DOHH2 (cell line): ENCODE results near the gene TBCD.

Source experiments
- H3F3A ChIP-seq: fragments of 200-600 bp; sonication (generic), shearing (Covaris generic); 2 replicates; pipeline ENCODE4 v1.6.0; 2016; ENCODE audit warnings: antibody characterized with exemption, mild to moderate bottlenecking; ENCODE audit not compliant: control insufficient read depth, insufficient read depth
- H3K27ac ChIP-seq: fragments of 200-600 bp; sonication (generic); 2 replicates; pipeline ENCODE4 v1.5.1; 2014; ENCODE audit warnings: low read depth, mild to moderate bottlenecking, low read length, moderate library complexity
- H3K27me3 ChIP-seq: fragments of 200-600 bp; sonication (generic); 2 replicates; pipeline ENCODE4 v1.6.1; 2014; ENCODE audit warnings: mild to moderate bottlenecking, low read length, mixed read lengths; ENCODE audit not compliant: control insufficient read depth
- H3K36me3 ChIP-seq: fragments of 200-600 bp; sonication (generic); 2 replicates; pipeline ENCODE4 v1.6.1; 2014; ENCODE audit warnings: mild to moderate bottlenecking, low read length, moderate library complexity, mixed read lengths; ENCODE audit not compliant: control insufficient read depth
- H3K4me1 ChIP-seq: fragments of 200-600 bp; sonication (generic); 2 replicates; pipeline ENCODE4 v1.6.1; 2014; ENCODE audit warnings: mild to moderate bottlenecking, low read length, mixed read lengths; ENCODE audit not compliant: control insufficient read depth
- H3K4me2 ChIP-seq: fragments of 200-600 bp; sonication (generic); 2 replicates; pipeline ENCODE4 v1.6.0; 2014; ENCODE audit warnings: mild to moderate bottlenecking, low read length, moderate library complexity
- H3K4me3 ChIP-seq: fragments of 200-600 bp; sonication (generic); 2 replicates; pipeline ENCODE4 v1.5.1; 2014; ENCODE audit warnings: mild to moderate bottlenecking, low read length, mixed read lengths
- H3K79me2 ChIP-seq: fragments of 200-600 bp; sonication (generic); 2 replicates; pipeline ENCODE4 v1.6.1; 2014; ENCODE audit warnings: mild to moderate bottlenecking, low read length, mixed read lengths; ENCODE audit not compliant: control insufficient read depth
- H3K9me2 ChIP-seq: fragments of 200-600 bp; sonication (generic); replicated peaks from 2 replicates; pipeline ENCODE4 v1.6.1; 2014; ENCODE audit warnings: mild to moderate bottlenecking, low read length, mixed read lengths; ENCODE audit not compliant: control insufficient read depth
- H3K9me3 ChIP-seq: fragments of 200-600 bp; sonication (generic); 2 replicates; pipeline ENCODE4 v1.6.1; 2014; ENCODE audit warnings: antibody characterized with exemption, low read length, mixed read lengths; ENCODE audit not compliant: control insufficient read depth, insufficient read depth
- H4K20me1 ChIP-seq: fragments of 200-600 bp; sonication (generic); 2 replicates; pipeline ENCODE4 v1.6.0; 2014; ENCODE audit warnings: low read depth, mild to moderate bottlenecking, antibody characterized with exemption, low read length, moderate library complexity; ENCODE audit not compliant: control insufficient read depth, insufficient read depth
- CTCF ChIP-seq: fragments of 200-600 bp; sonication (generic); IDR thresholded peaks from one replicate; pipeline ENCODE4 v1.5.1; 2014; ENCODE audit warnings: antibody characterized with exemption, mild to moderate bottlenecking, low read depth, low read length; ENCODE audit not compliant: poor library complexity, severe bottlenecking
- EZH2phosphoT487 ChIP-seq: fragments of 200-600 bp; sonication (generic); IDR thresholded peaks from 2 replicates; pipeline ENCODE4 v1.6.1; 2017; ENCODE audit warnings: borderline replicate concordance, mild to moderate bottlenecking, antibody characterized with exemption, low read length, moderate library complexity, mixed read lengths

The TBCD gene

GRCh38 chr17:82865274-82865673 is 113.4 kb downstream of the TBCD start:
- TF ChIP-seq EZH2phosphoT487 (no peak), CTCF (no peak)
- H3K4me2 ChIP-seq: peak overlapping the region; percentile 57
- H3K79me2 ChIP-seq: peaks cover 52% of the 10 kb centered on the region
- H3F3A ChIP-seq: 0 out of 2 replicates have a peak, but pooled peaks cover 7% of the 10 kb centered on the region
- peaks cover 82% of the 10 kb centered on the region for H3K4me1 ChIP-seq
- no peaks in the 10 kb centered on the region for H3K27me3 ChIP-seq
- H3K27ac ChIP-seq: no peak overlapping the region
- H3K36me3 ChIP-seq: peaks cover 12% of the 10 kb centered on the region
- no peaks in the 10 kb centered on the region for H3K9me3 ChIP-seq
- no peaks in the 10 kb centered on the region for H3K9me2 ChIP-seq
- H4K20me1 ChIP-seq: peaks cover 19% of the 10 kb centered on the region
- H3K4me3 ChIP-seq: peak overlapping the region; percentile 48

DNA sequence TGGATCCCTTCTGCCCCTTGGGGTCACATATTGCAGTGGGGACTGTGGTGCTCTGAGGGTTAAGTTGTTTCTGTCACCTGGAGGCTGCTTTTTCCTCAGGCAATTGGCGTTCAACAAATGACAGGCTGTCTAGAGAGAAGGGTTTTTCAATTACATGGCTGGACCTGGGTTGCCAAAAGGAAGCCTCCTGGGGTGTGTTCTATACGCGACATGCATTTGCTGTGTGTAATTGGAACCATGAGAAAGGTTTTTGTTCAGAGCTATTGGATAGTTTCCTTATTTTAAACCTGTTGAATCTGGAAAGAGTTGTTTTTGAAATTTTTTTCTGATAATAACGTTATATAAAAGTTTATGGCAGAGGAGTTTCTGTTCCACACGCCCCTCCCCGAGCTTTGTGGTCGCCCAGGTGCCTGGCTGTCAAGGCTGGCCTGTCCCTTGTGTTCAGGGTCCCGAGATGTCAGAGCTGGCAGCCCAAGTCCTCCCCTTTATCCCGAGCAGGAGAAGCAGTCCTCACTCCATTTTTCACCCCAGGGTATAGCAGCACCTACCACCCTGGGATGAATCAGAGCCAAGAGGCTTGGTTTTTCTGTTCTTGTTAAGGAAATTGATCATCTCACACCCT is 114.0 kb downstream of the TBCD start:
- Histone ChIP-seq H3K79me2 (peaks cover 47% of the 10 kb centered on the region), H3K4me1 (peaks cover 82% of the 10 kb centered on the region), H3K27ac (no peak overlapping the region), H3K4me2 (peak overlapping the region; percentile 57), H3K9me3 (no peaks in the 10 kb centered on the region), H4K20me1 (peaks cover 19% of the 10 kb centered on the region), H3K36me3 (peaks cover 18% of the 10 kb centered on the region), H3F3A (peaks cover 13% of the 10 kb centered on the region), H3K27me3 (no peaks in the 10 kb centered on the region), H3K4me3 (peak overlapping the region; percentile 48; the same call in 1 of the 2 replicates), H3K9me2 (no peaks in the 10 kb centered on the region)
- TF ChIP-seq EZH2phosphoT487: no peak
- no peak for TF ChIP-seq CTCF

- Histone ChIP-seq H3K27me3 (no peaks in the 10 kb centered on the region), H3K4me3 (no peak overlapping the region), H3K79me2 (peaks cover 48% of the 10 kb centered on the region), H3F3A (peaks cover 15% of the 10 kb centered on the region), H4K20me1 (peaks cover 19% of the 10 kb centered on the region), H3K9me3 (no peaks in the 10 kb centered on the region), H3K36me3 (peaks cover 21% of the 10 kb centered on the region), H3K4me2 (peak overlapping the region; percentile 57; the same call in 1 of the 2 replicates), H3K9me2 (no peaks in the 10 kb centered on the region), H3K4me1 (peaks cover 83% of the 10 kb centered on the region), H3K27ac (no peak overlapping the region)
- TF ChIP-seq EZH2phosphoT487 (no peak), CTCF (no peak)
Observed at GRCh38 chr17:82866590-82867191, 114.8 kb downstream of the TBCD start.
